Measurements from ENCODE around the gene DRC3.
A peak's percentile ranks its signal among the peaks of the same experiment; 100 is the strongest.

Gene DRC3

DNA sequence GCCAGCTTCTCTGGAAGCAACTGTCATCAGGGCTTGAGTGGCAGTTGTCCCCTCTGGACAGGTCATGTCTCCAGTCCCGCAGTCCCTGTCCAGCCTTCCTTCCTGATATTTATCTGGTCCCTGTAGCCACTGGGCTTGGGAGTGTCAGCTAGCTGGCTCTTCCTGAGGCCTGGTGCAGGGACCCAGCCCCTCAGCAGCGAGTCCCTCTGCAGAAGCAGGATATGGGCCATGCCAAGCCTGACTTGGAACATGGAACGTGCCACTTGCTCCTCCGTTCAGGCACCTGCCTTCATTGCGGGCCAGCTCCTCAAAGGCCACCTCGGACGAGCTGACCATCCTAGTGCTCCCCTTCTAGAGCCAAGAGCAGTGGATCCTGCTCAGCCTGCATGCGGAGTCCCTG lies 26.3 kb downstream of the DRC3 start:
- no peak overlapping the region for H3K4me3 ChIP-seq (replicated peaks; ENCODE audit: low read depth, low read length)
- no peak for DNase-seq (ENCODE audit: low read depth)
- TF ChIP-seq, protein P1, sequence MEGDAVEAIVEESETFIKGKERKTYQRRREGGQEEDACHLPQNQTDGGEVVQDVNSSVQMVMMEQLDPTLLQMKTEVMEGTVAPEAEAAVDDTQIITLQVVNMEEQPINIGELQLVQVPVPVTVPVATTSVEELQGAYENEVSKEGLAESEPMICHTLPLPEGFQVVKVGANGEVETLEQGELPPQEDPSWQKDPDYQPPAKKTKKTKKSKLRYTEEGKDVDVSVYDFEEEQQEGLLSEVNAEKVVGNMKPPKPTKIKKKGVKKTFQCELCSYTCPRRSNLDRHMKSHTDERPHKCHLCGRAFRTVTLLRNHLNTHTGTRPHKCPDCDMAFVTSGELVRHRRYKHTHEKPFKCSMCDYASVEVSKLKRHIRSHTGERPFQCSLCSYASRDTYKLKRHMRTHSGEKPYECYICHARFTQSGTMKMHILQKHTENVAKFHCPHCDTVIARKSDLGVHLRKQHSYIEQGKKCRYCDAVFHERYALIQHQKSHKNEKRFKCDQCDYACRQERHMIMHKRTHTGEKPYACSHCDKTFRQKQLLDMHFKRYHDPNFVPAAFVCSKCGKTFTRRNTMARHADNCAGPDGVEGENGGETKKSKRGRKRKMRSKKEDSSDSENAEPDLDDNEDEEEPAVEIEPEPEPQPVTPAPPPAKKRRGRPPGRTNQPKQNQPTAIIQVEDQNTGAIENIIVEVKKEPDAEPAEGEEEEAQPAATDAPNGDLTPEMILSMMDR (IDR thresholded peaks at IDR 0.05; ENCODE audit: low read length, missing control alignments), result no peak

GRCh38 chr17:17999364-18000029 lies 26.8 kb downstream of the DRC3 start:
- TF ChIP-seq, protein P1 (IDR thresholded peaks at IDR 0.05; ENCODE audit: low read length, missing control alignments), result no peak
- no peak overlapping the region for H3K4me3 ChIP-seq (replicated peaks; ENCODE audit: low read depth, low read length)
- DNase-seq (ENCODE audit: low read depth), result no peak

GRCh38 chr17:18000030-18000408 lies 27.4 kb downstream of the DRC3 start:
- TF ChIP-seq, protein P1 (IDR thresholded peaks at IDR 0.05; ENCODE audit: low read length, missing control alignments), result no peak
- no peak for DNase-seq (ENCODE audit: low read depth)
- H3K4me3 ChIP-seq (replicated peaks; ENCODE audit: low read depth, low read length), result no peak overlapping the region

- TF ChIP-seq, protein P1 (IDR thresholded peaks at IDR 0.05; ENCODE audit: low read length, missing control alignments), result no peak
- no peak for DNase-seq (ENCODE audit: low read depth)
- no peak overlapping the region for H3K4me3 ChIP-seq (replicated peaks; ENCODE audit: low read depth, low read length)
Observed at GRCh38 chr17:18002171-18002570, 29.5 kb downstream of the DRC3 start.

DNA sequence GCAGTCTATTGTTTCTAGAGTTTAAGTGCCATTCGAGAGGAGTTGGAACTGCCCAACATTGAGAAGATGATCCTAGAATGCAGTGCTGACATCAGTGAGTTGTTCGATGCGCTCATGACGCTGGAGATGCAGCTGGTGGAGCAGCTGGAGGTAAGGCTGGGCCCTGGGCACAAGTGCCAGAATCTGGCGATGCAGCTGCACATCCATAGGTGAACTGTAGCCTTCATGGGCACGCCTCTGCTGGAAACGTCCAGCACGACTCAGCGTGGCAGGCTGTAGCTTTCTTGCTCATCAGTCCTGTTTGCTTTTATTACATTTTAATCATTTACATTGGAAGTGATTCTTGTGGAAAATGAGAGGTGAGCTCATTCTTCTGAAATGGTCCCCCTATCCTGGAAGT lies 31.7 kb downstream of the DRC3 start:
- H3K4me3 ChIP-seq (replicated peaks; ENCODE audit: low read depth, low read length), result no peak overlapping the region
- DNase-seq (ENCODE audit: low read depth), result no peak
- TF ChIP-seq, protein P1 (IDR thresholded peaks at IDR 0.05; ENCODE audit: low read length, missing control alignments), result no peak

- H3K4me3 ChIP-seq (replicated peaks; ENCODE audit: low read depth, low read length), result no peak overlapping the region
- no peak for DNase-seq (ENCODE audit: low read depth)
- TF ChIP-seq, protein P1 (IDR thresholded peaks at IDR 0.05; ENCODE audit: low read length, missing control alignments), result peak; percentile 23
Observed at GRCh38 chr17:18004884-18005305, 32.2 kb downstream of the DRC3 start.

- H3K4me3 ChIP-seq (replicated peaks; ENCODE audit: low read depth, low read length), result no peak overlapping the region
- DNase-seq (ENCODE audit: low read depth), result no peak
- TF ChIP-seq, protein P1 (IDR thresholded peaks at IDR 0.05; ENCODE audit: low read length, missing control alignments), result no peak
Observed at GRCh38 chr17:18005496-18005895, 32.8 kb downstream of the DRC3 start.
